GM21576 (cell line): ENCODE results near the gene KHDRBS2.

Source experiments
- ATAC-seq: cut with Tn5 transposase; IDR thresholded peaks from one replicate; pipeline ENCODE4 v1.9.1; 2021; ENCODE audit warnings: mild to moderate bottlenecking, moderate library complexity; ENCODE audit not compliant: unreplicated experiment

Gene KHDRBS2

DNA sequence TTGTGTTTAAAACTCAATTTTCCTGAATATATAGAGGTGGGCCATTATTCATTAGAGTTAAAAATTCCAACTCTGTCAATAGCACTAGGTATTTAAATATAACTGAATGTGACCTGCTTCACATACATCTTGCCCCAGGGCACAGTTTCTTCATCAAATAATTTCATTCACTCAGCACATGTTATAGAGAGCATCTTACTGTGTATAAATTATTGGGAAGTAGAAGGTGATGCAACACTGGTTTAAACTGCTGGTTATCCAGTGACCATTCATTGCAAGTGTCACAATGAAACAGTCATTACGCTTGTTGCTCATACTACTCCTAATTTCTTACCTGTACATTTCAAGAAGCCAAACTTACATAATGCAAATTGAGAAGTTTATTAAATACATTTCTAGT is 93.4 kb downstream of the KHDRBS2 start:
- ATAC-seq, result no peak

DNA sequence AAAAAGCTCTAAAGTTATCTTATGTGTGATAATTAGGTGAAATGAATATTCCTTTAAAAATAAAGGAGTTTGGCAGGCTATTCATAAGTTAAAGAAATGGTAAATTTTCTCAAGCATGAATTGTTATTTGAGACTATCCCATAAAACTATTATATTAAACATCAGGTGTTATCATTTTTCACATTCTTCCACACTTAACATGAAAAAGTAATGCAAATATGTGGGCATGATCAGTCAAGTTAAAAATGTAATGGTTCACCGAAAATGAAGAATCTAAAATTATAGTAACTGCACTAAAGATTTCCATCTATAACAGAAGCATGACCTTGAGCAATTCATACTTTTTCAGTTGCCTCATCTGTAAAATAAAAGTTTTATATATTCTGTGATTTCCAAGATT is 110.8 kb downstream of the KHDRBS2 start:
- ATAC-seq, result no peak

DNA sequence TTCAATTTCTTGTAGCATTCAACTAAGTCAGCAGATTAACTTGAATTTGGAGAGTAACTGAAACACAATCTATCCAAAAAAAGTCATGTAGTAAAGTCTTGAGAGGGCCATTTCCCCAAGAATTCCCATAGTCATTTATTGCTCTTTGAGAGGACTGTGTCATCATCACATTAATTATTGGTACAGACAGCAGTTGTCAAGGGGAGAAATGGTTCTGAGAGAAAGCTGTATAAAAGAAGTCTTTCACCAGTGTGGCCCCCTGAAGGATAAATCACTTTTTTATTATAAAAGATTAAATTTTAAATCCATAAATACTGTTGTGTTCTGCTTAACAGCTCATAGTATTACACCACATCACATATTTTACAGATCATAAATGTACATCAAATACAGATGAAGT is 111.5 kb downstream of the KHDRBS2 start:
- no peak for ATAC-seq

DNA sequence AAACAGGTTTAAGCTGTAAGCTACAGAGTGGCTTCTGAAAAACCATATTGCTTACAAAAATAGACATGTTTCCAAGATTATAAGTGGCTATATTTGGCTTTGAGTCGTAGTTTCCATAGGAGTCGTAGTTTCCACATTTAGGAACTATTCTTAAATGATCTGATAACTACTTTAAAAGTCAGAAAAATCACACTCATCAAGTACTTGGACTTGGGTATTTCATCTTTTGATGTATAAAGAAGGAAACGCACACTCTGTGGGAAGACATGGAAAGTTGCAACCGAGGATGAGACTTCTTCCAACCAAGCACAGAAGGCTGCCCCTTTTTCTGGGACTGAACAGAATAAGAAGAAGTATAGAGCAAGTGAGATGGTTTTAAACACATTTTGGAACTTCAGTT is 118.3 kb downstream of the KHDRBS2 start:
- ATAC-seq, result no peak

DNA sequence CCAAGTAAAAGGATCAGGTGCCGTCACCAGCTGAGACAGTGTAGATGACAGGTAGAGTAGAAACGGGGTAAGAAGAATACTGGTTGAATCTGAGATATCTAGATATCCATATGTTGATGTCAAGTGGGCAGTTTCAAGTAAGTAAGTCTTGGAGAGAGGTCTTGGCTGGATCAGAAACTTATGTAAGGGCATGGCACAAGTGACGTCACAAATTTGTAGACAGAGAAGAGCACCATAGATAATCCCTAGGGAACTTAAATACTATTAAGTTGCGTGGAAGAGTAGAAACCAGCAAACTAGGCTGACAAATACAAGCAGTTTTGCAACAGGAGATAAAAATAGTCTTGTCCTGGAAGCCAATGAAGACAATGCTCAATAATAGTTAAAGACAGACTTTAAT is 123.2 kb downstream of the KHDRBS2 start:
- ATAC-seq, result no peak

DNA sequence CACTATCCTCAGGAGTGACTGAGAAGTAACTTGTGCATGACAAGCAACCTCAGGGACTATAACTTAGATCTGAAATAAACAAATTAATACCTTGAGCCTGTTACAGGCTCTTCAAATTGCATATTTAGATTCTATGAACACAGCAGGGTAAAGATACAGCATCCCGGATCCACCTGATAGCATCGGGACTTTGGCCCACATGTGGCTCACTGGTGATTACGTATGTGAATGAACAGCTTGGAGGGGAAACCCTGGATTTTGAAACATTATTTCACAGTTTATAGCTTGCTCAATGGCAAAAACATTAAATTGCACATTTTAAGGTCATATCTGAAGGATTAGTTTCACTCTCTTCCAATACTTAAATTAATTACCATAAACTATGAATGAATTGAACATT is 133.2 kb downstream of the KHDRBS2 start:
- no peak for ATAC-seq

DNA sequence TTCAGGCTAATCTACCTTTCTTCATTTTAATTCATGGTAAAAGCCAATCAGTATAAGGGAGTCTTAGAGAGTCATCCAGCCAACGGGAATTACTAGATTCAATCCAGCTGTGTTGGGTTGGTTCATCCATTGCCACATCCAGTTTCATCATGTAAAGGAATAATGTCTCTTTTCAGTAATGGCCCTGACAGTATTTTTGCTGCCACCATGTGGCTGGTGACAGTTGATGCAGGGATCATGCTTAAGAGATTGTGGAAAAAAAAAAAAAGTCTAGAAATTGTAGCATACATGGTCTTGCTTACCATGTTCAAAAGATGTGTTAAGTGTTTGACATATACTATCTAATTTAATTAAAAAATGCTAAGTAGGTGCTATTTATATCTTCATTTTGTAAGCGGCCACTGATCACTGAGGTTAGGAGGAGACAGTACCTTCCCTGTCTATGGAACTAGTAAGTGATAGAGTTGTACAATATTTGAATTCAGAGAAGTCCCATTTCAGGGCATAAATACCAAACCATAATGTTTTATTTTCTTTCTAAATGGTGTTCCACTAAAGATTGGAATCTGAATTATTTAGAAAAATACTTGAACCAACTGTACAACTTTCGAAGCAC is 135.9 kb downstream of the KHDRBS2 start:
- ATAC-seq, result peak; percentile 70

DNA sequence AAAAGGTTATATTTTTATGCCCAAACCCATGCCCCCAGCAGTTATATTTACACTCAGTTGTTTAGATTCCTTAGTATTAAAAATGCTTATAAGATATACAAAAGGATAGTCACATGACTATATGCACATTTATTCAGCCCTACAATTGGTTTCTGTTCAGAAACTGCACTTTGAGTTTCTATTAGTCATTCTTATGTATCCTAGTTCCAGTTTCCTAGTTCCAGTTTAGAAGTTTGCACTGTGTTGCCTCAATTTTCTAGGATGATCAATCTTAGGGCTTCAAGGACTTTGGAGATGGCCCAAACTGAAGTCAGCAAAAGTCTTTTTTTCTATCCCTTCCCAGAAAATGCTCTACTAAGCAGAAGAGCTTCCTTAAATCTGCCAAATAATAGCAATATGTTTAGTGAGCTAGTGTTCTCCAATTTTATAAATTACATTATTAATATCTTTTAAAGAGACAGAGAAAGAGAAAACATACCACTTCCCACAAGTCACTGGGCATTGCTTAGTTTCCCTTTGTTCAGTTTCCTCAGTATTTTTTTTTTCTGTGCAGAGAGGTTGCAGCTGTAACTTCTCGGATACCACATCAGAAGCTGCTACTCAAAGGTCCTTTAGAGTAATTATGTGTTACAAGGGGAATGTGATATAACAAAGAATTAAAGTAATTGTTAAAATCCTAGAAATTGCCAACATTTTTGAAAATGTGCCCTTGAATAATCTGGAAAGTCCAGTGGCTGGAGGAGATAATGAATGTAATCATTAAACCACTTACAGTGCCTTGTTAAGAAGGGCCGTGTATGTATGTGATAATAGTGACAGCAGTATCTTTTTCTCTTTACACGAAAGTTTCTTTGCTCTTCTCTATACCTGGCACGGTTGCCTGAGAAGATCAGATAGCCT is 138.8 kb downstream of the KHDRBS2 start:
- no peak for ATAC-seq

DNA sequence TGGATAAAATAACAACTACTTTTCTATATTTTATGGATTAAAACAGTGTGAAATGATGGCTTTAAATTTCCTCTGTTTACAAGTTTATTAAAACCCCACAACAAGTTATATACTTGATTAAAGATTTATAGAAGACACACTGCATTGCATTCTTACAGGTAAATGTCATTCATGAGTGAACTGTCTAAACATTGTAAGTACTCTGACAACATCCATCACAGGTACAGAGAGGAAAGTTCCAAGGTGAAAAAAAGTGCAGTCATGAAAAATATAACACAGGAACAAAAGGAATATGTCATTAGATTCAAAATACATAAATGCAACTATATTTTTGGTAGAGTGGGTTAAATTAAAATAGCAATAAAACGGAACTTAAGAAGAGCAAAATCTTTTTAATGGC is 156.9 kb downstream of the KHDRBS2 start:
- no peak for ATAC-seq

DNA sequence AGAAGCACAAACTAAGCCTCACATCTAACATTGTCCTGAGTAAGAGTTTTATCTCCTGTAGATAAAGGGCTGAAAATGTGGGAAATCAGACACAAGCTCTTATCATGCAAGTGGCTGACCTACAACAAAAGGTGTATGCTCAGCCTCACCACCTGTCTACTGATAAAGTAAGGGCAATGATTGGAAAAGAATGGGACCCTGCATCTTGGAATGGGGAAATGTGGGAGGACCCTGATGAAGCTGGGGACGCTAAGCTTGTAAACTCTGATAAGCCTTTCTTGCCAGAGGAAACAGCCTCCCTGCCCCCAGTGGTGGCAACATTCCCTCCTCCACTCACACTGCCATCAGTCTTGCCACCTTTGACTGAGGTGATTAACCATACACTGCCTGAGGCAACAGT is 166.6 kb downstream of the KHDRBS2 start:
- ATAC-seq, result no peak

DNA sequence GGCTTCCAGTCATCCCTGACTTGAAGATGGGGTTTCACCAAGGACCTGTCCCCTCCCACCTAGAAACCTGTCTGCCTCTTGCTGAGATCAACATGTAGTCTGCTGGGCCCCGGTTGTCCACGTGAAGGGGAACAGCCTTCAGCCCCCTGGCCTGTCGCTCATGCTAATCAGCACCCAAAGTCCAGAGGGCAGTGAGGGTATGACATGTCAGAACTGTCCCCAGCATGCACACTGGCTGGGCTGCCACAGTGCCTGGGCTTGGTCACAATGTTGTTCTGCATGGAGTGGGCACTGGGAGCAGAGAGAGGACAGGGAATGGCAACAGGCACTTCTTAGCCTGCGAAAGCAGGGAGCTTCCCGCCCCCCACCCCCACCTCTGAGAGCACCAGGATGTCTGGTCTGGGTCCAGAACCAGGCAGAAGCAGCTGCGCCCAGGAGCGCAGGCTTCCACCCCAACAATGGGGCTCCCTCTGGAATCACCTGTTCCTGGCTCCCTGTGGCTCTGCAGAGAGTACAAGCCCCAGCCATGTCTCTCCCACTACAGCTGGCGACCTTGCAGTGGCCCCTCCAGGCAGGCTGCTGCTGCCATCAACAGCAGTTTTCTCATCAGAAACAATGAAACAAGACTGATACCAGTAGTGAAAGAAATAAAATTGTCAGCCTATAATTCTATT is 182.7 kb downstream of the KHDRBS2 start:
- ATAC-seq, result no peak

DNA sequence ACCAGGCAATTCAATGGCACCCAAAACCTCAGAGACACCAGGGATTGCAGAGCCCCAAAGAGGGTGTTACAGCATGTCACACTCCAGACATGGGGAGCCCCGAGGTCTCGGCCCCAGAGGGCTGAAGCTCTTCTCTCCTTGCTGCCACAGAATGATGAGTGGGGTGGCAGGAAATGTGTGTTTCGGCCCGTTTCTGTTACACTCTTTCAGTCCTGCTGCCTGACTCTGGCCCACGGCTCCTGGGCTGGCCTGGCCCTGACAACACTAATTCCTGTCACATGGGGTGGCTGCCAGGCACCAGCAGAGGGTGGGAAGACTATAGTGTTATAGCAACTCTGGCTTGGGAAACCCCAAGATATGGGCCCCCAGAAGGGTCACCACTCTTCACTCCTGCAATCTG is 183.6 kb downstream of the KHDRBS2 start:
- ATAC-seq, result no peak

DNA sequence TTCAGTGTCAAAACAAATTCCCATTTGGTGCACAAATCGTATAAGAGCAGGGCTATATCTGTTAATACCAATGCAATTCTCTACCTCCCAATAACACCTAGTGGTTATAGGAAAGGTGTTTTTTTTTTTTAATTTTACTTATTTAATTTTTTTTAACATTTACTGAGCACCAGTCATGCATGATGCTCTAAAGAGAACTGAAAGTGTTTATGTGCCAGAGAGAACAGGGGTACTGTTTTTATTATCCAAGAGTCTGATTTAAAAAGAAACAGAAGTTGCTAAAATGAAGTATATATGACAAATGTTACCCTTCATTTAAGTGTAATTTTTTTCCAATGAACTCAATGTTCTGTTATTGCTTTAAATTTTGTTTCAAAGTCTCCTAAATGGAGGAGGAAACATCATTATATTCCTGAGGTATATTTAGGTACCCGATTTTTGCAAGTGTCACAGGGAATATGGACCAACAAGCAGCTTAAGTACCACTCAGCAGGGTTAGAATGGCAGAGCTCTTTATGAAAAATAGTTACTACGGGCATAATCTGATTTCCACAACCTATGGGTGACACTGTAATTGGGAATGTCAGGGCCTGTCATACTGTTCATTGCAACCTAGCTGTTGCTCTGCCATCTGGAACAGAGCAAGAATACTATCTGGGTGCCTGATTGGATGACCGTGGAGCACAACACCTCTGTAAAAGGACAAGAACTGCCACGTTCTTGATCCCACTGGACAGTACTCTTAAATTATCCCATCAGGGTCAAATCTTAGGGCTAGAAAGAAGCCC is 195.4 kb downstream of the KHDRBS2 start:
- ATAC-seq, result no peak

DNA sequence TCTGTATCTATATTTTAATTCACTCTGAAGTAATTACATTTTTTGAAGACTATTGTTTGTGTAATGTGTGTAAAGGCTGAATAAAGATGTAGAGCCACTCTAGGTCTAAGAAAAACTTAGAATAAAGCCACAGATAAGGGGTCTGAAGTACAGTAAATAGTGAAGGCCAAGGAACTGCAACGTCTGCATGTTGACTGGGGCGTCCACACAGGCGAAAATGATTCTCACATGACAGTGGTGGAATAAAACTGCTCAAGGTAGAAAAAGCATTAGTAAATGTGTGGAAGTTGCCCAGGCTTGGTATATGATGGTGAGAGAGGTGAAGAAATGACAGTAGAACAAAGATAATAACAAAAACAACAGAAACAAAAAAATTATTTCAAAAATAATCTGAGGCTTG is 196.2 kb downstream of the KHDRBS2 start:
- no peak for ATAC-seq

DNA sequence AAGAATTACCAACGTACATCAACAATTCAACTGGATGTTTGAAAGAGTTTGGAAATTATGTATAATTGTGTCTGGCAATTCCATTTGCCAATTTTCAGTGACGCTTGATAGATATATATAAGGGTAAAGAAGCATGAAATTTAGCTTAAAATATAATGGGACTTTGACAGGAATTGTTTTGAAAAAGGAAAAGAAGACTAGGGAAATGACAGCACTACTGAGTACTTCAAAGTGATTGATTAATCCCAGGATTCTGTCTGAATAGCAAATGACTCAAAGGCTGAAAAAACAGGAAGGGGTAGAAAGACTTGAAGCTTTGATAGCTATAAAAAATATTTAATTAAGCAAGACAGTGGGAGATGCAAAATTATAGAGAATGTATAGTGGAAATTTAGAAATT is 200.0 kb downstream of the KHDRBS2 start:
- ATAC-seq, result no peak

DNA sequence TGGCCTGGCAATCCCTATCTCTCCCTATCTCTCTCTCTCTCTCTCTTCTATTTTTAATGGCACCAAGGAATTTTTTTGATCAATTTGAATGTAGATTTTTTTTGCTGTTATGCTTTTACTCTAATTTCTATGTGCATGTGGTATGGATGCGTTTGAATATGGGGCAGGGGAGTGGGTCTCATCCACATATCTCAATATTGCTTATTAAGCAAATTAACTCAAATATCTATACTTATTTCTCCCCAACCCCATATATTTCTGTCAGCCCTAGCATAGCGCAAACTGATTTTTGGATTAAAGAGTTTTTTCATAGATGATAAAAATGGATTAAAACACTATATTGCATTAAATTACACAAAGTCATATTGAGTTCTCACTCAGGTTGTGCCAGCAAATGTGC is 210.2 kb downstream of the KHDRBS2 start:
- ATAC-seq, result no peak

DNA sequence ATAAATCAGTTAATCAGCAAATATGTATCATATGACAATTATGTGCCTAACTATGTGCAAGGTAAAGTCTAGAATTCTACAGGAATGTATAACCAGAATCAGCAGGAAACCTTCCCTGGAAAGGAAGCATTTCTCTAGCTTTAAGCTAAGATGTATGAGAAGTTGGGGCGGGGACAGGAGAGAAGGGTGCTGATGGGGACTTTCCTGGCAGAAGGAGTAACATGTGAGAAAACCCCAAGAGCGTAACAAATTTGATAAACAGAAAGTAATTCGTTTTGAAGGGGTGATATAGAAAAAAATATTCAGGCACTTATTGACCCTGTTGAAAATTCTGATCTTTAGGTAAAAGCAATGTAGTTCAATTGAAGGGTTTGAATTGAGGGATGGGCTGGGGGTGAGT is 226.1 kb downstream of the KHDRBS2 start:
- ATAC-seq, result no peak

DNA sequence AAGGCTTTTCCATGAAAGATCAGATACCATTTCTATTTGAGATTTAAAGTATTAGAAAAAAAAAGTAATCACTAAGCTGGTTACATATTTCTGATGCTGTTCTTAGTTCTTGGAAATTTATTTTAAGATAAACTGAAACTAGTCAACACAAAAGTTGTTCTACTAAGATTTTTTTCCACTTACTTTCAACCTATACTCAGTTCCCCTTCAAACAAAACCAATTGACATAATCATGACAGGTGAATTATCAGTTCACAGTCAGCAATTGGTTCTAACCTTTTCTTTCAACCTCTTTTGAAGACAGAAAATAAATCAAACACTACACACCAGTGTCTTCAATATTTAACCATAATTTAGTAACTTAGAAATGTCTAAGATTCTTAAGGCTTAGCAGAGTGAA is 228.7 kb downstream of the KHDRBS2 start:
- no peak for ATAC-seq

DNA sequence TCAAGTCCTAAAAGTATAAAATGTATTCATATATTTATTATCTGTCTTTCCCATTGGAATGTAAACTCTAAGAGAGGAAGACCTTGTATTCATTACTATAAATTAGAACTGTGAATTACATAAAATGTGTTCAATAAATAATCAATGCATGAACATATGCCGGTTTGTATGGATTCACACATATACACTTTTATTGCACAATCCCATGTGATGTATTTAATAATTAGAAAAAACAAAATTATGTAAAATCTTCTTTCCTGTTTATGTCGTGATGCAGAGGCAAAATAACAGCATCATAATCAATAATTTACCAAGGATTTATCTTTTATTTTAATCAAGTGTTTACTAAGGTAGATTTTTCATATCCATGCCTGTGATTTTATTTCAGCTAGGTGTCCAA is 240.5 kb downstream of the KHDRBS2 start:
- no peak for ATAC-seq

DNA sequence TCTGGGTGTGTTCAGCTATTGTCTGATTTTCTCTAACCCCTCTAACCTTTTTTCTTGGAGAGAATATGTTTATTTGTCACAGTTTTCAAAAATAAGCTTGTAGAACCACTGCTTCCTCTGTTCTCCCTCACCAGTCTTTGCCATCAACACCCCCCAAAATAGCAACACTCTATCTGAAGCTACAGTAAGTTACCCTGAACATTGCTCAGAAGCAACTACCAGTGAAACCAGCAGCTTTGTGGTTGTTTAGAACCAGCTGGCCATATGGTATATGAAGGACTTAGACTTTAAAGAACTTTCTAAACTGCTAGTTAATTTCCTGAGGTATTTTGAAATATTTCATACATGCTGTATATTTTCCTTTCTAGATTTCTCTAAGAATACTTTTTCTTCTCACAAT is 242.9 kb downstream of the KHDRBS2 start:
- ATAC-seq, result no peak

DNA sequence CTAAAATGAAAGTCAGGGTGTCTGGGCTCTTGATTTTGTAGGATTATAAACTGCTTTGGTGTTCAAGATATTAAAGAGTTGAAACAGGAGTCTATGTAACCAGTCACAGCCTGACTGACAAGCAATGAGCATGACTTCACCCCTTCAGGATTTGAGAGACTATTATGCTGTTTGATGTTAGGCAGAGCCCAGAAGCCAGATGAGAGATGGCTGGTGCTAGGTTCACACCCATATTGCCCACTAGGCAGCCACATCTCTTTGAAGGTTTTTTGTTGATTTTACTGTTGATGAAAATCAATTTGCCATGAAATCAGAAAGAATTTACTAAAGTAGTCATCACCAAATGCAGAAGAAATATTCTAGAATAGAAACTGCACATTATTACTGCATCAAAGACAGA is 243.6 kb downstream of the KHDRBS2 start:
- no peak for ATAC-seq
